ENCODE measurements around the gene PKD2. TPM values are rescaled to one million over a fixed set of nuclear protein-coding genes. Genes with fewer than 3 reads are reported as not detected.
"Not testable (repeated sequence)": the region's sequence is repeated elsewhere in the genome, so short reads cannot be mapped to it uniquely, and the experiment has no call there.

The PKD2 gene
- total RNA-seq, 2 donors from 2014 or later, result 19.0 to 40.3 TPM

GRCh38 chr4:88109123-88109881 is 101.9 kb downstream of the PKD2 start:
- Histone ChIP-seq H3K4me3 (no peak overlapping the region), H3K9me3 (no peaks in the 10 kb centered on the region), H3K27me3 (replicated peaks; ENCODE audit: insufficient read depth) (no peaks in the 10 kb centered on the region), H3K27ac (no peak overlapping the region), H3K4me1 (replicated peaks) (no peaks in the 10 kb centered on the region), H3K36me3 (no peaks in the 10 kb centered on the region)
- TF ChIP-seq POLR2AphosphoS5 (IDR thresholded peaks at IDR 0.05), result no peak
- no peak for TF ChIP-seq CTCF (IDR thresholded peaks at IDR 0.05)
- TF ChIP-seq POLR2A (IDR thresholded peaks at IDR 0.05), result no peak
- DNase-seq (ENCODE audit: low spot score), result no peak
- intact Hi-C loops (cut with DNase I), result no loop called here
- WGBS, result 76% methylated on average over 5 of the region's 5 CpGs

- WGBS, result 45% methylated on average over 2 of the region's 2 CpGs
- no peak overlapping the region for H3K27ac ChIP-seq
- TF ChIP-seq POLR2A (IDR thresholded peaks at IDR 0.05), result no peak
- no peak for TF ChIP-seq CTCF (IDR thresholded peaks at IDR 0.05)
- no peak for TF ChIP-seq POLR2AphosphoS5 (IDR thresholded peaks at IDR 0.05)
- DNase-seq (ENCODE audit: low spot score), result no peak
- H3K9me3 ChIP-seq, result no peaks in the 10 kb centered on the region
- H3K36me3 ChIP-seq, result no peaks in the 10 kb centered on the region
- H3K4me1 ChIP-seq (replicated peaks), result no peaks in the 10 kb centered on the region
- H3K27me3 ChIP-seq (replicated peaks; ENCODE audit: insufficient read depth), result no peaks in the 10 kb centered on the region
- H3K4me3 ChIP-seq, result no peak overlapping the region
- intact Hi-C loops (cut with DNase I), result no loop called here
Measured at GRCh38 chr4:88110826-88111225, 103.4 kb downstream of the PKD2 start.

- no peak overlapping the region for H3K27ac ChIP-seq
- WGBS, result 95% methylated on average over 5 of the region's 5 CpGs
- H3K27me3 ChIP-seq (replicated peaks; ENCODE audit: insufficient read depth), result no peaks in the 10 kb centered on the region
- TF ChIP-seq POLR2A (IDR thresholded peaks at IDR 0.05) (no peak), POLR2AphosphoS5 (IDR thresholded peaks at IDR 0.05) (no peak), CTCF (IDR thresholded peaks at IDR 0.05) (no peak)
- H3K4me3 ChIP-seq, result no peak overlapping the region
- H3K36me3 ChIP-seq, result no peaks in the 10 kb centered on the region
- no peaks in the 10 kb centered on the region for H3K4me1 ChIP-seq (replicated peaks)
- no peak for DNase-seq (ENCODE audit: low spot score)
- H3K9me3 ChIP-seq, result no peaks in the 10 kb centered on the region
- intact Hi-C loops (cut with DNase I), result no loop called here
Measured at GRCh38 chr4:88112856-88113255, 105.4 kb downstream of the PKD2 start.

GRCh38 chr4:88115587-88115986 is 108.2 kb downstream of the PKD2 start:
- intact Hi-C loops (cut with DNase I), result no loop called here
- Histone ChIP-seq H3K36me3 (no peaks in the 10 kb centered on the region), H3K4me3 (no peak overlapping the region), H3K9me3 (no peaks in the 10 kb centered on the region), H3K27ac (no peak overlapping the region), H3K27me3 (replicated peaks; ENCODE audit: insufficient read depth) (no peaks in the 10 kb centered on the region), H3K4me1 (replicated peaks) (no peaks in the 10 kb centered on the region)
- WGBS, result 96% methylated on average over 5 of the region's 5 CpGs
- TF ChIP-seq POLR2AphosphoS5 (IDR thresholded peaks at IDR 0.05), result no peak
- TF ChIP-seq CTCF (IDR thresholded peaks at IDR 0.05), result no peak
- no peak for TF ChIP-seq POLR2A (IDR thresholded peaks at IDR 0.05)
- DNase-seq (ENCODE audit: low spot score), result no peak

- H3K27ac ChIP-seq, result no peak overlapping the region
- no peaks in the 10 kb centered on the region for H3K27me3 ChIP-seq (replicated peaks; ENCODE audit: insufficient read depth)
- no peak for DNase-seq (ENCODE audit: low spot score)
- intact Hi-C loops (cut with DNase I), result no loop called here
- no peaks in the 10 kb centered on the region for H3K4me1 ChIP-seq (replicated peaks)
- no peak overlapping the region for H3K4me3 ChIP-seq
- 73% methylated on average over 2 of the region's 2 CpGs for WGBS
- H3K36me3 ChIP-seq, result no peaks in the 10 kb centered on the region
- H3K9me3 ChIP-seq, result no peaks in the 10 kb centered on the region
- TF ChIP-seq CTCF (IDR thresholded peaks at IDR 0.05), result no peak
- no peak for TF ChIP-seq POLR2AphosphoS5 (IDR thresholded peaks at IDR 0.05)
Measured at GRCh38 chr4:88119943-88120342, 112.5 kb downstream of the PKD2 start.

- H3K4me1 ChIP-seq (replicated peaks); H3K9me3 ChIP-seq; H3K27ac ChIP-seq; intact Hi-C loops (cut with DNase I); H3K4me3 ChIP-seq; DNase-seq (ENCODE audit: low spot score); H3K27me3 ChIP-seq (replicated peaks; ENCODE audit: insufficient read depth); H3K36me3 ChIP-seq: not testable (repeated sequence)
- WGBS, result 68% methylated on average over 5 of the region's 5 CpGs
Measured at GRCh38 chr4:88122260-88122659, 114.8 kb downstream of the PKD2 start.
